Measurements from ENCODE around the gene ATG14.
"Not testable (repeated sequence)": the region's sequence is repeated elsewhere in the genome, so short reads cannot be mapped to it uniquely, and the experiment has no call there.

Gene ATG14

GRCh38 chr14:55411426-55412389 is at the start of gene ATG14:
Gene ATG14, minus strand, starts transcription at chr14:55411830. Its CDS starts 8 bp downstream, at chr14:55411822.
- DNase-seq, result peak; percentile 81
- ATAC-seq, result peak; percentile 97

GRCh38 chr14:55458800-55459515 is 47.3 kb upstream of the ATG14 start:
- no peak for DNase-seq
- ATAC-seq, result peak; percentile 79

- ATAC-seq, result no peak
Observed at GRCh38 chr14:55457496-55457895, 45.9 kb upstream of the ATG14 start.

GRCh38 chr14:55456411-55456810 is 44.8 kb upstream of the ATG14 start:
- DNase-seq, result not testable (repeated sequence)

More at GRCh38 chr14:55457496-55457895, 45.9 kb upstream of the ATG14 start:
- DNase-seq, result no peak

GRCh38 chr14:55454264-55455002 is 42.8 kb upstream of the ATG14 start:
- ATAC-seq (no peak), DNase-seq (no peak)

More at GRCh38 chr14:55456411-55456810, 44.8 kb upstream of the ATG14 start:
- ATAC-seq, result not testable (repeated sequence)

- no peak for DNase-seq
- no peak for ATAC-seq
Observed at GRCh38 chr14:55451950-55452349, 40.3 kb upstream of the ATG14 start.

- ATAC-seq (no peak), DNase-seq (no peak)
Observed at GRCh38 chr14:55451398-55451797, 39.8 kb upstream of the ATG14 start.

- DNase-seq (no peak), ATAC-seq (no peak)
Observed at GRCh38 chr14:55450987-55451386, 39.4 kb upstream of the ATG14 start.

GRCh38 chr14:55450539-55450938 is 38.9 kb upstream of the ATG14 start:
- ATAC-seq, result no peak

GRCh38 chr14:55450124-55450523 is 38.5 kb upstream of the ATG14 start:
- ATAC-seq (no peak), DNase-seq (no peak)

More at GRCh38 chr14:55450539-55450938, 38.9 kb upstream of the ATG14 start:
- no peak for DNase-seq

GRCh38 chr14:55449116-55449515 is 37.5 kb upstream of the ATG14 start:
- no peak for ATAC-seq
- no peak for DNase-seq

- peak; percentile 52 for DNase-seq
- ATAC-seq, result peak; percentile 90
Observed at GRCh38 chr14:55448141-55448614, 36.5 kb upstream of the ATG14 start.

GRCh38 chr14:55446833-55447232 is 35.2 kb upstream of the ATG14 start:
- DNase-seq, result no peak
- ATAC-seq, result no peak

- ATAC-seq, result no peak
- DNase-seq, result peak; percentile 71
Observed at GRCh38 chr14:55446127-55446736, 34.6 kb upstream of the ATG14 start.

GRCh38 chr14:55441286-55441685 is 29.7 kb upstream of the ATG14 start:
- ATAC-seq, result no peak
- no peak for DNase-seq

GRCh38 chr14:55440385-55440784 is 28.8 kb upstream of the ATG14 start, which contains the start of gene TBPL2:
Gene TBPL2, minus strand, starts transcription at chr14:55440616. Its CDS starts 167 bp downstream, at chr14:55440449.
- ATAC-seq (no peak), DNase-seq (no peak)

GRCh38 chr14:55438066-55438683 is 26.5 kb upstream of the ATG14 start:
- peak; percentile 46 for ATAC-seq
- no peak for DNase-seq

- DNase-seq, result no peak
- no peak for ATAC-seq
Observed at GRCh38 chr14:55436931-55437330, 25.3 kb upstream of the ATG14 start.

- no peak for ATAC-seq
Observed at GRCh38 chr14:55436519-55436918, 24.9 kb upstream of the ATG14 start.

GRCh38 chr14:55434805-55435174 is 23.2 kb upstream of the ATG14 start:
- no peak for ATAC-seq
- no peak for DNase-seq

More at GRCh38 chr14:55436519-55436918, 24.9 kb upstream of the ATG14 start:
- no peak for DNase-seq
